Stimulated activated CD4-positive, alpha-beta T cell treated with anti-CD3 and anti-CD28 coated beads, TNF-alpha, amount 100 ng/mL, for 24 hours (primary cell): ENCODE measurements around the gene GBF1.
"Not testable (repeated sequence)": the region's sequence is repeated elsewhere in the genome, so short reads cannot be mapped to it uniquely, and the experiment has no call there.

Experiments used
- DNase-seq, 3 experiments: peaks; one replicate each; pipeline ENCODE4 v3.0.0-alpha.2; 2020; ENCODE audit warnings: low read depth in 3 of 3

Gene GBF1

DNA sequence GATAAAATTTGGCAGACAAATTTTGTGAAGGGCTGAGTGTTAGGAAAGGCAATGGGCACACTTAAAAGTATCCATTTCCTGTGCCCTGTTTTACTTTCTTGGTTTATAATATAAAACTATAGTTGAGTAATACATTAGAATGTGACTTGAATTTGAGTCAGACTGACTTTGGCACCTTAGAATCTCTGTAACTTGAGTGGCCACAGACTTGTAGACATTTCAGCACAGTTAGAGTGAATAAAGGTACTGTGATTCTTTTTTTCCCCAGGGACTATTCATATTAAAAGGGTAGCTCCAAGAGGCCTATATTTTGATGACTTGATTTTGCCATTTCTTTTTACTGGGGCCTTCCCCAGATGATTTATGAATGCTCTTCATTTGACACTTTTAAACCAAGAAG lies 22.4 kb downstream of the GBF1 start:
- DNase-seq: no peak

DNA sequence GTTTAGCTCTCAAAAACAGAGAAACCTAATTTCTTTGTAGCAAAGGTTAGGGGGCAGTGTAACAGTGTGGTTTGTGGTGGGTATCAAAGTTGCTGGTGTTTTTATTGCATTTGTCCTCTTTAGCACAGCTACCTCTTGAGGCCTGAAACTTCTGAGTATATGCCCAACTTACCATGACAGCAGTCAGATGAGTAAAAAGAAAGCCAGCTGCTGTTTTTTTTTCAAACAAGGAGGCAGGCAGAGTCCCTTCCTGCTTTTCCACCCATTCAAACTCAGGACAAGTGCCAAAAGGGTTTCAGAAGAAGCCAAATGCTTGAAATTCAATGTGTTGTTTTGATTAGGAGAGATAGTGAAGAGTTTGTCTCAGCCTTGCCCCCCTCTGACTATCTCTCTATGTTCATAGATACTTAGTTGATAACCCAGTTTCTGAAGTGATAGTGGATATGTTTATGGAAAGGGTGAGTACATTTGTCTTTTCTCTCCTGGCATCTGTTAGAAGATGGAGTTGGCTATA lies 23.1 kb downstream of the GBF1 start:
- no peak for DNase-seq

DNA sequence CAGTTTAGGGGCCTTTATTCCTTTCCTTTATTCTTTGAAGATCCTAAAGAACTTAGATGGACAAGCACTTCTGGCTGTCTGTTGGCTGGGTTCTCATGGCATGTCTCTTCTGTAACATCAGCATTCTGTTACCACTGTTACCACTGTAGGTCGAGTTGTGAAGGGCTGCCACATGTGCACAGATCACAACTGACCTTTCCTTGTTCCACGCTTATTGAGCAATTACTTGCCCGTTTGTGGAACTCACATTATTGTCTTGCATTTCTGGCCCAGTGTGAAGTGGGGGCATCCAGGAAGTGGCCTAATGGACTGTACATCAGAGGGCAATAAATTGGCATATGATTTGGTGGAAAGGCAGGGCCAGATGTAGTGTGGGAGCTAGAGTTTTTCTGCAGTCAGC lies 23.7 kb downstream of the GBF1 start:
- no peak for DNase-seq

DNA sequence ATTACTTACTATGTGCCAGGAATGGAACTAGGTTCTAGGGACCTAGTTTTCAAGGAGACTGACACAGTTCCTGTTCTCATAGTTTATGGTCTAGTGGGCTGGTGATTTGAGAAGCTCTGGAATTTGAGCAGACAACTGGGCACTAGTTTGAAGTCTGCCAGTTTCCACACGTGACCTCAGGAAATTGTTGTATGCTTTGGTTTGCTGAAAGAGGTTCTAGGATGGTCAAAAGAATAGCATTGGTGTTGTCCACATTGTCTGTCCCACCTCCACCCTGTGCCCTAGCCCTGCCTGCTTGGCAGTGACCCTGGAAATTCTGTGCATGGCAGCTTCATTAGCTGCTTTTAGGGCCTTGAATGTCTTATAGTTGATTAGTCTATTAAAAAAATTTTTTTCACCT lies 28.7 kb downstream of the GBF1 start:
- no peak for DNase-seq

DNA sequence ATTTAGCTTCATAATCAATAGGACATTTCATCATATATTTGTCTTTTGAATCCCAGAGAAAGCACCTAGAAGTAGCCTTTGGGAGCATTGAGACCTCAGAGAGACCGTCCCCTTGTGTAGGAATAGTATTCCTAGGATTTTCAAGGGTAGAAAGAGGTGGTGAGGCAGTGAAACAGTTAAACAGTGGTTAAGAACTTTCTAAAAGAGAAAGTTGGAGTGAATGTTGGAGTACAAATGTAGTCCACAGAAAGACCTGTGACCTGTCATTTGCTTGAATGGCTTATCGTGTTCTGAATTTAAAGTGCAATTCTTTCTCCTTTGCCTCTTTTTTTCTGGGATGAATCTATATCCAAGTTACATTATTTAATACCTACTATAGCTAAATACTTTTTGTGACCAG lies 30.0 kb downstream of the GBF1 start:
- no peak for DNase-seq

DNA sequence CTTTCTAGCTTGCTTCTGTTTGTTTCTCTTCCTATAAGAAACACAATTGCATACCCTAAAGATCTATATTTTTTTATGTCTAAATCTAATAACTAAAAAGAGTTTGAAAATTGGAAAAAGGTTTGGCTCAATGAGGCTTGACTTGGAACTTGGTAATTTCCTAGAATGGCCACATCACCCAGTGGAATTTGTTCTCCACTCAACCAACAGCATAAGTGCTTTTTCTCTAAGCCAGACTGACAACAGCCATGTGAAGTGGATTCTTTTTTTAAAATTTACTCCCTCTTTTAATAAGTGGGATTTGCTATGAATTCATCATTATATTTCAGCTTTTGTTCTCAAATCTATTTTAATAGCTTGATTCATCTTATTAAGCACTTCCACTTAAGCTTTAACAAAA lies 33.8 kb downstream of the GBF1 start:
- DNase-seq: no peak

DNA sequence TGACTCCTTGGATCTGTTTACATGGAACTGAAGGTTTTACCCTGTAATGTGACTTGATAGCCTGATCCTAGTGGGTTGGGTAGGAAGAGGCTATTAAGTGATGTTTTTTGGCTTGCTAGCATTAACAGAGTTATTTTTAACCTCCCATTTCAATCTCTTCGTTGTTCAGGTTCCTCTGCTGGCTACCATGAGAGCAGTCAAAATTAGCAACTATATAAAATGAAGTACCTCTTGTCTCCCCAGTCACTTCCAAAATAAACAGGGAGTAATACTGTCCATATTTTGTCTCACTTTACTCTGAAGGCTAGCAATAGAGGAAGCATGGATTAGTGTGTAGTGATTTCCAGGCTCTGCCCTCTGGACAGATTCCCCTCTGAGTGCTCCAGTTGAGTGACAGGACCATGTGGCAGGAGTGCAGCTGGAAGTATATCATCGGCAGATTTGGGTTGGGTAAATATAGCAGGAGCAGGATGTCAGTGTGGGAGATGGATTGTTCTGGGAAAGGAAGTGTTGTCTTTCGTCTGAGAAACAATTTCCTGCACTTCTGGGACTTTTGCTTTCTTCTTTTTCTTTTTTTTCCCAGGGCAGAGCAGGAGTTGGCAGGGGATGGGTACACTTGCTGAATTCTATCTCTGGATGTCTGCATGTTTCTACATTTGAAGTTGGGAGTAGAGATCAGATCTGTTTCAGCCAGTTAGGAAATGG lies 35.2 kb downstream of the GBF1 start:
- DNase-seq: no peak

DNA sequence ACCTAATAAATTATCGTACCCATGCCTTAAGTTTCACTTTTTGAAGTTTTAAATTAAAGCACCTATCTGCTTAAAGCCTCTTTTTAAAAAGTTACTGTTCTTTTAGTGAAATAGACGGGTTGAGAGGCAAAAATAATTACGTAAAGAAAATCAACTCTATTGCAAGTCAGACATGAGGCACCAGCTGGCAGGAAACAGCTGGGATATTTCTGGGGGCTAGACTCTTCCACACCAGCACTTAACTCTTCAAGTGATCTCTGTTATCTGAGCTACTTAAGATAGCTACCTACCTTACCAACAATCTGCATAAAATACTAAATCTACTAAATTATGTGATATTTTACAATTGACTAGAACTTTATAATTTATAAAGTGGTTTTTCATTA lies 35.8 kb downstream of the GBF1 start:
- no peak for DNase-seq

DNA sequence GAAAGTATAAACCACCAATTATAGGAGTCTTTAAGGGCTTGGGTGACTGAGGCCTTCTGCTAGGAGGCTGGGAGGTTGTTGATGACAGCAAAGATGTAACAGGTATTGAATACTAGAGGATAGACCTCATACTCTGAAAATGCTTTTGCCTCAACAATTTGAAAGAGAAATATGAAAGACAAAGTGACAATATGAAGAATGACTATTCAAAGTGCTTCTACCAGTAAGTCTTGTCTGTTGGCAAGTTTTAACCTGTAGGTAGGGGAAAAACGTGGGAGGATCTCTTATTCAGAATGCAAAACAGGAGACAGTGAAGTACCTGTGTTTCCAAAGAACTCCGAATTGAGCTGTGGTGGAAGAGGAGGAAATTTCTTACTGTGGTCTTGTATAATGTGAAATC lies 38.2 kb downstream of the GBF1 start:
- no peak for DNase-seq

DNA sequence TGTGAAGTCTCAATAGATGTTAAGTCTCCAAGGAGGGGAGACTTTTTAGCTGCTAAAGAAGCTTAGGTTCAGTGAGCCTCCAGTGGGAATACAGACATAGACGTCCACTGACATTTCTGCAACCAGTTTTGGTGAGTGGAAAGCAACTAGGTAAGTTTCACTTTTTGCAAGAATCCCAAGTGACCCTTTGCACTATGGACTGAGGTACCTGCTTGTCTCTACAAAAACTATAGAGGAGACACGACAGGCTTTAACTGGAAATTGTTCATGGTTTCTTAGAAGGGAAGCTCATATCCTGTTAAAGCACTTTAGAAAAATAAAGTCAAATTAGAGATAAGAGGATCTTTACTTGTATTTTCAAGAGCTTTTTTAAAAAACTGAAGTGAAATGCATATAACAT lies 38.6 kb downstream of the GBF1 start:
- no peak for DNase-seq

DNA sequence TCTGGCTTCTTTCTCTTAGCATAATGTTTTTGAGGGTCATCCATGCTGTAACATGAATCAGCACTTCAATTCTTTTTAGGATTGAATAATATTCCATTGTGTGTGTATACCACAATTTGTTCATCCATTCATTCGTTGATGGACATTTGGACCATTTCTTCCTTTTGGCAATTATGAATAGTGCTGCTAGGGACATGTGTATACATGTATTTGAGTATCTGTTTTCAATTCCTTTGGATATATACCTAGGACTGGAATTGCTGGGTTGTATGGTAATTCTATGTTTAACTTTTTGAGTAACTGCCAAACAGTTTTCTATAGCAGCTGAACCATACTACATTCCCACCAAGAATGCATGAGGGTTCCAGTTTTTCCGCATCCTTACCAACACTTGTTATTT lies 39.2 kb downstream of the GBF1 start:
- no peak for DNase-seq

DNA sequence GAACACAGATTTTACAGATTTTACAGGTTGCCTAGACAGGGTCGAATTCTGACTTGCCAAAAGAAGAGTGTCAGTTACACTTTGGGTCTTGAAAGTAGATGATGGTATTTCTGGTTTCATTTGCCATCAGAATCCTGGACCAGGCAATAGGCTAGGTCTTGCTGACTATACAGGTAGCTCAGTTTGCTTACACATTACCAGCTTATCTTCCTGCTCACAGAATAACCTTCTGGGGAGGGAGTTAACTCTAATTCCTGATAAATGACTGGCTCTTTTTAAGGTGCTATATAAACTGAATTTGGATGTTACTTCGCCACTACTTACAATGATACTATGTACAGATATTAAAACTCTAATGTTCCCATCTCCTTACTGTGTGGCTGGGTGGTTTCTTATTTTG lies 39.8 kb downstream of the GBF1 start:
- no peak for DNase-seq

DNA sequence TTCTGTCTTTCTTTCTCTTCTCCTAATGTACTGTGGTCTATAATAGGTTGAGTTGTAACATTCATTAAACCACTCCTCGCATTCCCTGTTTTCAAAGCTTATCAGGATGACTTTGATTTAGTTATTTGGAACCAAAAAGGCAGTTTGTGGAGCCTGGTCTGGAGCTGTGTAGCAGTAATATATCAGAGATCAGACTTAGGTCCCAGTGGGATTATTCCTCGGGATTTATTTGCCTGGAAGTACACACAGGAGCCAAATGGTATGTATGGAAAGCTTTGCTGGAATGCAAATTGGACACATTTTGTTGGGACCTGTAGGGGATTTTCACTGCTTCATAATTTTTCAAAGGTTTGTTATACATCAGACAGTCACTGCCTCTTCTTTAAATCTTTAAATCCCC lies 40.9 kb downstream of the GBF1 start:
- no peak for DNase-seq

DNA sequence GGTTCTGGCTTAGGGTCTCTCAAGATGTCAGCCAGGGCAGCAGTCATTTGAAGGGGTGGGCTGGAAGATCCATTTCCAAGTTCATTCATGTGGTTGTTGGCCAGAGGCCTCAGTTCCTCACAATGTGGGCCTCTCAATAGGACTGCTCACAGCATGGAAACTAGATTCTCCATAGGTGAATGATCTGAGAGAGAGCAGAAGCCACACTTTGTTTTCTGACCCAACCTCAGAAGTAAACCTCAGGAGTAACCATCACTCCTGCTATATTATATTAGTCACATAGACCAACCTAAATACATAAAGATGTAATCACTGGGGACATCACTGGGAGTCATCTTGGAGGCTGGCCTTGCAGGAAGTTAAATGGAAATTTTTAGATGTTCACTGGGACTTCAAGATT lies 42.2 kb downstream of the GBF1 start:
- DNase-seq: no peak

DNA sequence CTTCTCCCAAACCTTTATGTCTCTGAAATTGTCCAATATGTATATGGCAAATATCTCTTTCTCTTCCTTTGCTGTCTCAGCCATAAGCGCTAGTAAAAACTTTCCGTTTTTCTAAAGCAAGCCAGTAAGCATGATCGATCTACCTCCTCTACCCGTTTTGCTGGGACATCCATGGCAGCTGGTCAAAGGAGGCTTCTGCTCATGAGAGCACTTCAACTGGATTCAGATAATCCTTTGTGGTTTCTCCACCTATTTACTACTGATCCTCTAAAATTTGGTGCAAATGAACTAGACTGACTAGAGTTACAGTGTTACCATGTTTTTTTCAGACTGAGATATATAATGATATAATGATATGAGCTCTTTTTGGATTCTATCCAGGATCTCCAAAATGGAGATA lies 42.7 kb downstream of the GBF1 start:
- no peak for DNase-seq

DNA sequence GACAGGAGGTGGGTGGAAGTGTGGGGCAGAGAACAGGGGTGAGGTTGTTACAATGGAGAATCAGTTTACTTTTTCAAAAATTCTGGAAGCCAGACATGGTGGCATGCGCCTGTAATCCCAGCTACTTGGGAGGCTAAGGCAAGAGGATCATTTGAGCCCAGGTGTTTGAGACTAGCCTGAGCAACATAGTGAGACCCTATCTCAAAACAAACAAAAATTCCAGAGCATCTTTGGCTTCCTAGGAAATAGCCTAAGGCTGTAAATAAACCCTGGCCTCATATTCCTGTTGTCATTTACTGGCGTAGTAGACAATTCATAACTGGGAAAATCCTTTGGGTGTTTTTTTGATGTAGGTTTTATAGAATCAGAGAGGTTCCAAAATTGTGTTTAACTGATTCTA lies 44.0 kb downstream of the GBF1 start:
- no peak for DNase-seq

DNA sequence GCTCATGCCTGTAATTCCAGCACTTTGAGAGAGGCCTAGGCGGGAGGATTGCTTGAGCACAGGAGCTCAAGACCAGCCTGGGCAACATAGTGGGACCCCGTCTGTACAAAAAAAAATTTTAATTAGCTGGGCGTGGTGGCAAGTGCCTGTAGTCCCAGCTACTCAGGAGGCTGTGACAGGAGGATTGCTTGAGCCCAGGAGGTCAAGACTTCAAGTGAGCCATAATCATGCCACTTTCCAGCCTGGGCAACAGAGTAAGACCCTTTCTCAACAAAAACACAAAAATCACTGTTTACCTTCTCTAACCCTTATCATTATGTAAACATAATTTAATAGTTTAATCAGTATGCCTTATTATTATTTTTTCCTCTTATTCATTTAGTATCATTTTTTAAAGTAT lies 44.5 kb downstream of the GBF1 start:
- DNase-seq: no peak

DNA sequence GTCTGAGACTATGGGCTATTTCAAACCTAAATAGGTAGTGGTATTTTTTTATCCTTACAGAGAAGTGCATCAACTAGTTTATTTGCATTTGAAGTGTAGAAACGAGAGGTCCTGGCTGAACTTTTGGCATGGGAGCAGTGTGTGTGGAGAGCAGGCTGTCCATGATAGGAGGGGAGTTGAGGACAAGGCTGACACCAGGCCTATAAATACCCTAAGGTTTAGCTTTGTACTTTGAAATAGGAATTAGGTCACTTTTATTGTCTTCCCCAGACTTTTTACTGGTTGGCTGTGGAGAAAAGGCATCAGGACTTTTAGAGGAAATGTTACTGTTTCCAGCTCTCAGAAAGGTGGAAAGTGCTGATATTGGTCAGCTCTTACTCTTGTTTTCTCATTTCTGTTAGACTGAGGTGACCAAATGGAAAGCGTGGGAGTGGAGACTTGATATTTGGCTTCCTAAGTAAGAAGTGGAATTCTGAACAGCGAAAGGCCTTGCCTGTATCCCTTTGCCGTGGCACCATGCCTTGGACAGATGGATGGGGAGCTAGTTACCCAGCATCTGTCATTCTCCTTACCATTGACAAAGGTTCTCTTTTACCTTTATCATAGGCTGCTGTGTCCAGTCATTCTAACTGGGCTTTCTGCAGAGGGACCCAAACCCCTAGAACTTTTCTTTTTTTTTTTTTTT lies 46.0 kb downstream of the GBF1 start:
- no peak for DNase-seq

DNA sequence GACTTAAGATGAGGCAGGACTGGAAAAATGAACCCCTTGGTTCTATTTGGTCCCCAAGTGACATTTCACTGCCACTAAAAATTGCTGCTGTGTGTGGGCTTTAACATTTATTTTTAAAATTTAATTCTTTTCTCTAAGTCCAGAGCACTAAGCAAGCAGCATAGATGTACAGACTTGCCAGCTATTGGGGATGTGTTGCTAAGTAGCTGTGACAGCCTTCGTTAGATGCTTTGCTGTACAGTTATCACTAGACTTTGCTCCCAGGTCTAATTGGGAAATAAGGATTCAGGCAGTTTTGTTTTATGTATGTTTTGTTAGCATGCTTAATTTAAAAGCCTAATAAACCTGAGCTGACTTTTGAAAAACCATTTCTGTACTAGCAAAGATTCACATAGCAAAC lies 51.8 kb downstream of the GBF1 start:
- DNase-seq: no peak

DNA sequence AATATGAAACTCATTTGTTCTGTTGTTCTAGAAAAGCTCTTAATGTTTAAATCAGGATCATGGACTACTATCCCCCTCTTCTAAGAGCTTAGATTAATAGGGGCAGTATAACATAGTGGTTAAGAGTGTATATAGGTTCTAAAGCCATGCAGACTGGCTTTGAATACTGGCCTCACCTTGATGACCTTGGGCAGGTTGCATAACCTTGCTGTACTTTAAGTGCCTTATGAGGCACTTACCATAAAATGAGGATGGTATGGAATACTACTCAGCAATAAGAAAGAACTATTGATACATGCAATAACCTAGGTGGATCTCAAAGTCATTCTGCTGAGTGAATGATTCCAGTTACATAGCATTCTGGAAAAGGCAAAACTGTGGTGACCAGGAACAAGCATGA lies 53.6 kb downstream of the GBF1 start:
- no peak for DNase-seq

DNA sequence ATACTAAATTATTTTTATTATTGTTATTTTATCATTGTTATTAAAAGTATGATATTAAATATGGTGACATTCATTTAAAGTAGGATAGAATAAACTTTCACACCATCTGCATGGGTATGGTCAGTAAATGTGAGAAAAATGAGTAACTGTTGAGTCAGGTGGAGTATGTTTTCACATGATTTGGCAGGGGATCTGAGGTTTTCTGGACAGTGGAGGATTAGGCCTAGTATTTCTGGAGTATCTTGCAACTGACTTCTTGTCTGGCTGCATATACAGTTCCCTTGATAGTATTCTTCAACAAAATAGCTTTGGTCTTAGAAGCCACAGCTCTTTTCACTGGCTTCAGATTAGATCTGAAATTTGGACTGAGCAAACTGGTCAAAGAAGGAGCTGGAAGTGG lies 54.5 kb downstream of the GBF1 start:
- DNase-seq: no peak

DNA sequence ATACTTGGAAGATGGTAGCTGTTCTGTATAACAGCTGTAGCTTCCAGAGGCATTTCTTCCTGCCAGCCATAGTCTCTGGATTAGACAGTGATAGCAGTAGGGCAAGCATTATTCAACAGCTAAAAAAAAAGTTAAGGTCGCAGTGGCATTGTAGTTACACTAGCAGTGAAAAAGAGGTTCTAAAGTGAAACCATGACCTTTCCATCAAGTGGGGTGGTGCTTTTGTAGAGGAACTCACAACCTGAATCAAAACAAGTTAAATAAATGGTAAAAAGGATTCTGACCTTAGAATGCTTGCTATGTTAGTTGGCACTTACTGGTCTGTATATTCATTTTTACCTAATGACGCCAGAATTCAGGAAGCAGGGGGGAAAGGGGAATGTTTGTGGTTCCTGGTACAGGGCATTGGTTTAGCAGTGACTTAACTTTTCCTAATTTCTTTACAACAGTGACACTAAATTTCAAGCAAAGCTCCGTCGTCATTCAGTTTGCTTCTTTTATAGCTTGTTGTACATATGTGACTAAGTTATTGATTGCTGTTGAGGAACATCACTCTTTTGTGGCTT lies 55.0 kb downstream of the GBF1 start:
- DNase-seq: no peak

DNA sequence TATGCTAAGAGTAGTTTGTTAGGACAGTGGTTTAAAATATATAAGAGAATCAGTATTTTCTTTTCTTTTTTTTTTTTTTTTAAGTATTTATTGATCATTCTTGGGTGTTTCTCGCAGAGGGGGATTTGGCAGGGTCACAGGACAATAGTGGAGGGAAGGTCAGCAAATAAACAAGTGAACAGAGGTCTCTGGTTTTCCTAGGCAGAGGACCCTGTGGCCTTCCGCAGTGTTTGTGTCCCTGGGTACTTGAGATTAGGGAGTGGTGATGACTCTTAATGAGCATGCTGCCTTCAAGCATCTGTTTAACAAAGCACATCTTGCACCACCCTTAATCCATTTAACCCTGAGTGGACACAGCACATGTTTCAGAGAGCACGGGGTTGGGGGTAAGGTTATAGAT lies 55.6 kb downstream of the GBF1 start:
- DNase-seq: not testable (repeated sequence)
